Omental fat pad (tissue), 4 donors: ENCODE measurements around the gene PLSCR1. TPM values are rescaled to one million over a fixed set of nuclear protein-coding genes. Genes with fewer than 3 reads are reported as not detected.

Experiments
- ATAC-seq: fragments of 150-250 bp; one replicate; pipeline ENCODE4 v1.9.1; 2016; ENCODE audit warnings: mild to moderate bottlenecking, moderate library complexity; ENCODE audit not compliant: low FRiP score
- DNase-seq: peaks from one replicate; pipeline ENCODE4 v3.0.0-alpha.2; 2019; ENCODE audit warnings: low spot score
- total RNA-seq, 4 donors: library from RNA; depleted of rRNA; stranded (reverse); fragments of >200 nt; gene quantifications; one replicate each; pipeline ENCODE4 v1.1.0, GENCODE V29; 2016
- TF ChIP-seq, protein P1 (sequence below), 3 donors: fragments of 450-650 bp; IDR thresholded peaks; one replicate each; pipeline ENCODE4 v1.5.1; 2016 to 2017; ENCODE audit warnings: antibody characterized with exemption in 3 of 3, mild to moderate bottlenecking in 3 of 3, moderate library complexity in 2 of 3

PLSCR1 gene
- total RNA-seq, 4 donors from 2014 or later = 76.6 to 314 (median 189) TPM

DNA sequence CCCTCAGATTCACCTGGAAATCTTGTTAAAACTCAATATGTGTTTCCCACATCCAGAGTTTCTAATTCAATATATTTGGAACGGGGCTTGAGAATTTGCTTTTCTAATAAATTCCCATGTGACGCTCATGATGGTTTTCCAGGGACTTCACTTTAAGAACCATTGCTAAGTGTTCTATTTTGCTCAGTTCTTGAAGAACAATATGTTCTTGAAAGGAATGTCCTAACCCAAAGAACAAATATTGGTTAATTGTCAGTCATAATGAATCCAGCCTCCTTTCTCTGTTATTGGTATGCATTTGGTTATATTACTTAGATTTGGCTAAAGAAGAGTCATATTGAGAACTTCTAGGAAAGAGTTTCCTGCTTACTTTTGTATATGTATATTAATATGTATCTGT lies 70.7 kb downstream of the PLSCR1 start:
- TF ChIP-seq, protein P1, sequence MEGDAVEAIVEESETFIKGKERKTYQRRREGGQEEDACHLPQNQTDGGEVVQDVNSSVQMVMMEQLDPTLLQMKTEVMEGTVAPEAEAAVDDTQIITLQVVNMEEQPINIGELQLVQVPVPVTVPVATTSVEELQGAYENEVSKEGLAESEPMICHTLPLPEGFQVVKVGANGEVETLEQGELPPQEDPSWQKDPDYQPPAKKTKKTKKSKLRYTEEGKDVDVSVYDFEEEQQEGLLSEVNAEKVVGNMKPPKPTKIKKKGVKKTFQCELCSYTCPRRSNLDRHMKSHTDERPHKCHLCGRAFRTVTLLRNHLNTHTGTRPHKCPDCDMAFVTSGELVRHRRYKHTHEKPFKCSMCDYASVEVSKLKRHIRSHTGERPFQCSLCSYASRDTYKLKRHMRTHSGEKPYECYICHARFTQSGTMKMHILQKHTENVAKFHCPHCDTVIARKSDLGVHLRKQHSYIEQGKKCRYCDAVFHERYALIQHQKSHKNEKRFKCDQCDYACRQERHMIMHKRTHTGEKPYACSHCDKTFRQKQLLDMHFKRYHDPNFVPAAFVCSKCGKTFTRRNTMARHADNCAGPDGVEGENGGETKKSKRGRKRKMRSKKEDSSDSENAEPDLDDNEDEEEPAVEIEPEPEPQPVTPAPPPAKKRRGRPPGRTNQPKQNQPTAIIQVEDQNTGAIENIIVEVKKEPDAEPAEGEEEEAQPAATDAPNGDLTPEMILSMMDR (IDR thresholded peaks at IDR 0.05) = no peak
- DNase-seq = no peak
- ATAC-seq = no peak

DNA sequence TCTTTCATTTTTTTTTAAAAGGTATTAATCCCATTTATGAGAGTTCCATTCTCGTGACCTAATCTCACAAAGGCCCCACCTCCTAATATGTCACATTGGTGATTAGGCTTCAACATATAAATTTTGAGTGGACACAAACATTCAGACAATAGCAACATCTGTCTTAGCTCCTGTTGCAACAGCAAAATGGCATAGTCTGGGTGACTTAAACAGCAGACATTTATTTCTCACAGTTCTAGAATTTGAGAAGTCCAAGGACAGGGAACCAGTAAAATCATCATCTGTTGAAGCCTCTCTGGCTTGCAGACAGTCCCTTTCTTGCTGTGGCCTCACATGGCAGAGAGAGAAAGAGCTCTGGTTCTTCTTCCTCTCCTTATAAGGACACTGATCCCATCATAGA lies 71.8 kb downstream of the PLSCR1 start:
- TF ChIP-seq, protein P1 (IDR thresholded peaks at IDR 0.05) = no peak

DNA sequence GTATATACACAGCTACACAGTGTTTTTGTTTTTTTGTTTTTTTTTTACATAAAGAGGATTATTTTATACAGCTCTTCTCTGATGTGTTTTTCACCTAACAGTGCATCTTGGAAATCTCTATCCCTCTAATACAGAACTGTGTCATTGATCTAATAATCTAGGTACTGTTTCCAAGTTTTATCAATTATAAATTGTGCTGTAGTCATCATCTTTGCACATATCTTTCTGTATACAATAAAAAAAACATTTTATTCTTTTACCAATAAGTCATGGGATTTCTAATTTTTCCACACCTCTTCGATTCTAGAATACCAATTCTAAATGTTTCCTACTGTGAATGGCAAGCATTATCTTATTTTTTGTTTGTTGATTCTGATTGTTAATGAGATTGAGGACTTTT lies 73.4 kb downstream of the PLSCR1 start:
- DNase-seq = no peak
- no peak for ATAC-seq
- TF ChIP-seq, protein P1 (IDR thresholded peaks at IDR 0.05) = no peak

More for the DNA sequence above, 71.8 kb downstream of the PLSCR1 start:
- ATAC-seq (no peak), DNase-seq (no peak)

DNA sequence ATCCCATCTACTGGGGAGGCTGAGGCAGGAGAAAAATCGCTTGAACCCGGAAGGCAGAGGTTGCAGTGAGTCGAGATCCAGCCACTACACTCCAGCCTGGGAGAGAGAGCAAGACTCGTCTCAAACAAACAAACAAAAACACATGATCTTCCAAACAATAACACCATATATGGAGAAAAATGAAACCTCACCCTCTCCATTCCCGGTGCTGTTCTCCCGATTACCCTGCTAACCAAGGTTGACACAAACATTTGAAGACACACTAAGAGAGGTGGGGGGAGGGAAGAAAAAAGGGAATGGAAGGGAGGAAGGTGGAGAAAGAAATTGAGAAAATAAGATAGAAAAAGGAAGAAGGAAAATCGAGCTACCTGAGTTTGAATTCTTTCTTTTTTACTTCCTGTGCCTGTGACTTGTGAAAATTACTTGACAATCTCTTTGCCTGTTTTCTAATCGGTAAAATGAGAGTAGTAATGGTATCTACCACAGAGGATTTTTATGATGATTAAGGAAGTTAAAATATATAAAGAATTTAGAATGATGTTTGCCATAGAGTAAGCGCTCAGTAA lies 73.9 kb downstream of the PLSCR1 start:
- TF ChIP-seq, protein P1 (IDR thresholded peaks at IDR 0.05) = no peak
- ATAC-seq (no peak), DNase-seq (no peak)

DNA sequence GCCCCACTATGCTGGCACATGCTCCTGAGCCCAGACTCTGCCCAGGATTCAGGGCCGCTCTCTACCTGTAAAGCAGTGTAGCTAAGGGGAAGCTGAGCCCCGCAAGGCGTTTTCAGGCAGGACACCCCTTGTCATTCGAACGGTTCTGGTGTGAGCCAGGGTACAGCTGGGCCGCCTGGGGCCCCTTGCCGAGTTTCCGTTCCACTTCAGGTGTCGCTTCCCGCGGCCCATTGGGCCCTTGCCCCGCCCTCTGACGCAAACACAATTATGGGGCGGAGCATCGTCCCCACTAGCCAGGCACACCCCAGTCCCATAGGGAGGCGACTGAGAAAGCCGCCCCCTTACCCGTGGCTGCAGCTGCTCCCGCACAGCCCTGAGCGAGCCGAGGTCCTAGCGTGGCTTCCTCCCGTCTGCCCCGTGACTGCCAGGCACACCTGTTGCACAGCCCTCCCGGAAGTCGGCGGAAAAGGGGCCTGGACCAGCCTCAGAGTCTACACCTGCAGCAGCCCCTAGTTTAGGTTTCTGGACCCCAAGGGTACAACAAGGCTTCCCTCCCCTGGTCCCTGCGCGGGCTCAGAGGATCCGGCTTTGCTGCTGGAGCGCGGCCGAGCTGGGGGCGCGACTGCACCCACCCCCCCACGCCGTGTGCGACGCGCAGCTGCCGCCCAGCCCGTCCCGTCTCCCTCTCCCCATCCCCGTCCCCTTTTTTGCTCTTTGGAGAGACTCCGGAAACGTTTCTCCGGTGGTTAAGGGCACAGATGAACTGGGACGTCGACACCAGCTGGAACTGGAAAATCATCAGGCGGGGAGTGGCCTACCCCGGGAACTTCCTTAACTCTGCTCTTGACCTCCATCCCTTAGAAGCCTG lies 75.0 kb downstream of the PLSCR1 start, which contains the start of gene PLSCR2:
Gene PLSCR2 (minus strand): TSS at position 412 of the 868 bp plus-strand sequence. CDS start 9,657 bp downstream, outside the sequence.
- peak; percentile 71 for ATAC-seq
- TF ChIP-seq, protein P1 (IDR thresholded peaks at IDR 0.05) = no peak
- DNase-seq = peak; percentile 31

DNA sequence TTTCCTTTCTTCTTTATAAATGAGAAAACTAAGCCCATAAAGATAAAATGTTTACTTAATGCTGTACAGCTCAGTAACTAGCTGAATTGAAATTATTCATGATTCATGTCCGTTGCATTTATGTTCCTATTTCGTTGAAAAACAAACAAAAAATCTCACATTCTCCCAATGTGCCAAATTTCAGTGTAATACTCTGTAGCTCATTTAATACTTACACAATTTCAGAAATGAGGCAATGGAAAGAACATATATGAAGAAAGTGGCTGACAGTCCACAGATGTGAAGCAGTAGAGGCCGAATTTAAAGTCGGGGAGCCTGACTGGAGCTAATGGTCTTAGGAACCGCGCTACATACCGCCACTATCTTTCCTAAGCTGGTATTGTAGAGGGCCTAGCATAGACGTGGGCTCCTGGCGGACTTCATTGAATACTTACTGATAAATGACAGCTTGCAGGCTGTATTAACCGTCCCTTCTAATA lies 75.7 kb downstream of the PLSCR1 start:
- ATAC-seq = no peak
- no peak for DNase-seq
- TF ChIP-seq, protein P1 (IDR thresholded peaks at IDR 0.05) = no peak
